ENCODE results near the gene HDAC4. TPM values are rescaled to one million over a fixed set of nuclear protein-coding genes. Genes with fewer than 3 reads are reported as not detected.

HDAC4 gene
- total RNA-seq, 6 donors from 2014 or later: 16.1 to 108 (median 45.0) TPM

DNA sequence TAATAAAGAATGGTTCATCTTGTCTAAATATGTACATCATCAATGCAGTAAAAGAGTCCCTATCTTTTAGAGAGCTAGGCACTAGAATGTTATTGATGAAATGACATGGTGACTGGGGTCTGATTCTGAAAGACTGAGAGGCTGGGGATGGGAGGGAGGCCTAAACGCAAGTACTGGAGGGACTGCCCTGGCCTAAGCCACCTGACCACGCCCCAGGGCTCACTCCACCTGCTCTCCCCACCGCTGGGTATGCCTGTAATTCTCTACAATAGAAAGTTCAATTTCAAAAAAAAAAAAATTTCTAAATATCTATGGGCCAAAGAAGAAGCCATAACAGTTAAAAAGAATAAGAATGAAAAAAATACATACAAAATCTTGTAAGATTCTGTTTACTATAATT is 194.0 kb downstream of the HDAC4 start:
- H3K4me3 ChIP-seq: no peak overlapping the region
- no peak for TF ChIP-seq POLR2AphosphoS5 (IDR thresholded peaks at IDR 0.05)
- TF ChIP-seq EP300 (IDR thresholded peaks at IDR 0.05): no peak
- TF ChIP-seq, protein P1, sequence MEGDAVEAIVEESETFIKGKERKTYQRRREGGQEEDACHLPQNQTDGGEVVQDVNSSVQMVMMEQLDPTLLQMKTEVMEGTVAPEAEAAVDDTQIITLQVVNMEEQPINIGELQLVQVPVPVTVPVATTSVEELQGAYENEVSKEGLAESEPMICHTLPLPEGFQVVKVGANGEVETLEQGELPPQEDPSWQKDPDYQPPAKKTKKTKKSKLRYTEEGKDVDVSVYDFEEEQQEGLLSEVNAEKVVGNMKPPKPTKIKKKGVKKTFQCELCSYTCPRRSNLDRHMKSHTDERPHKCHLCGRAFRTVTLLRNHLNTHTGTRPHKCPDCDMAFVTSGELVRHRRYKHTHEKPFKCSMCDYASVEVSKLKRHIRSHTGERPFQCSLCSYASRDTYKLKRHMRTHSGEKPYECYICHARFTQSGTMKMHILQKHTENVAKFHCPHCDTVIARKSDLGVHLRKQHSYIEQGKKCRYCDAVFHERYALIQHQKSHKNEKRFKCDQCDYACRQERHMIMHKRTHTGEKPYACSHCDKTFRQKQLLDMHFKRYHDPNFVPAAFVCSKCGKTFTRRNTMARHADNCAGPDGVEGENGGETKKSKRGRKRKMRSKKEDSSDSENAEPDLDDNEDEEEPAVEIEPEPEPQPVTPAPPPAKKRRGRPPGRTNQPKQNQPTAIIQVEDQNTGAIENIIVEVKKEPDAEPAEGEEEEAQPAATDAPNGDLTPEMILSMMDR (IDR thresholded peaks at IDR 0.05): no peak
- TF ChIP-seq POLR2A (IDR thresholded peaks at IDR 0.05): no peak
- no peaks in the 10 kb centered on the region for H3K36me3 ChIP-seq
- WGBS, 2 donors: 93 to 95% methylated on average over 3 of the region's 3 CpGs
- H3K27me3 ChIP-seq: no peaks in the 10 kb centered on the region
- ATAC-seq (ENCODE audit: low FRiP score in 2 of 2) (no peak), DNase-seq (peak in 1 of 2 donors; percentile 18)
- H3K27ac ChIP-seq: no peak overlapping the region
- no peaks in the 10 kb centered on the region for H3K9me3 ChIP-seq
- H3K4me1 ChIP-seq: peaks cover 0 to 21% (median 6%) of the 10 kb centered on the region in 4 donors

- 91 to 94% methylated on average over 5 of the region's 5 CpGs for WGBS, 2 donors
- H3K4me1 ChIP-seq: peaks cover 0 to 16% (median 6%) of the 10 kb centered on the region in 4 donors
- H3K27ac ChIP-seq: peak overlapping the region in 1 of 4 donors; percentile 41
- ATAC-seq (ENCODE audit: low FRiP score in 2 of 2): no peak
- H3K9me3 ChIP-seq: no peaks in the 10 kb centered on the region
- no peaks in the 10 kb centered on the region for H3K36me3 ChIP-seq
- no peak overlapping the region for H3K4me3 ChIP-seq
- H3K27me3 ChIP-seq: no peaks in the 10 kb centered on the region
- TF ChIP-seq, protein P1 (IDR thresholded peaks at IDR 0.05): no peak
- TF ChIP-seq EP300 (IDR thresholded peaks at IDR 0.05): no peak
- peak in 1 of 2 donors; percentile 12 for DNase-seq
Observed at GRCh38 chr2:239206042-239206441, 194.8 kb downstream of the HDAC4 start.

- Histone ChIP-seq H3K27me3 (no peaks in the 10 kb centered on the region), H3K4me3 (no peak overlapping the region), H3K36me3 (no peaks in the 10 kb centered on the region), H3K27ac (peak overlapping the region in 1 of 4 donors; percentile 41), H3K9me3 (no peaks in the 10 kb centered on the region), H3K4me1 (peaks cover 0 to 11% (median 3%) of the 10 kb centered on the region in 4 donors)
- no peak for ATAC-seq (ENCODE audit: low FRiP score in 2 of 2)
- 73 to 74% methylated on average over 11 of the region's 11 CpGs for WGBS, 2 donors
- DNase-seq: peak in 1 of 2 donors; percentile 22
- no peak for TF ChIP-seq POLR2AphosphoS5 (IDR thresholded peaks at IDR 0.05)
- TF ChIP-seq, protein P1 (IDR thresholded peaks at IDR 0.05): no peak
- no peak for TF ChIP-seq EP300 (IDR thresholded peaks at IDR 0.05)
- no peak for TF ChIP-seq POLR2A (IDR thresholded peaks at IDR 0.05)
Observed at GRCh38 chr2:239204876-239205468, 195.8 kb downstream of the HDAC4 start.

GRCh38 chr2:239204136-239204875 is 196.5 kb downstream of the HDAC4 start:
- TF ChIP-seq, protein P1 (IDR thresholded peaks at IDR 0.05): no peak
- TF ChIP-seq EP300 (IDR thresholded peaks at IDR 0.05) (no peak), POLR2AphosphoS5 (IDR thresholded peaks at IDR 0.05) (no peak), POLR2A (IDR thresholded peaks at IDR 0.05) (no peak)
- WGBS, 2 donors: 87 to 95% methylated on average over 18 to 27 of the region's 28 CpGs
- Histone ChIP-seq H3K4me3 (no peak overlapping the region), H3K36me3 (no peaks in the 10 kb centered on the region), H3K9me3 (no peaks in the 10 kb centered on the region), H3K27ac (no peak overlapping the region), H3K4me1 (peaks cover 0 to 13% (median 4%) of the 10 kb centered on the region in 4 donors), H3K27me3 (no peaks in the 10 kb centered on the region)
- ATAC-seq (ENCODE audit: low FRiP score in 2 of 2) (no peak), DNase-seq (peak in 1 of 2 donors; percentile 77)
